H1 (cell line): ENCODE data around the gene WASF3. TPM values are rescaled to one million over a fixed set of nuclear protein-coding genes. Genes with fewer than 3 reads are reported as not detected.

ENCODE experiments used
- CTCF ChIA-PET: fragments of 300-600 bp; sonication (Branson Sonifier 250); formaldehyde crosslinking; loops from one replicate; lab custom pipeline; 2021; ENCODE audit not compliant: partially characterized antibody; lab: Charles Lee
- POLR2A ChIA-PET: fragments of 300-600 bp; sonication (Branson Sonifier 250); formaldehyde crosslinking; loops from one replicate; lab custom pipeline; 2021; ENCODE audit warnings: inconsistent platforms; ENCODE audit not compliant: partially characterized antibody; lab: Charles Lee
- DNase-seq, 2 experiments: peaks; one replicate each; pipeline versions ENCODE4 v3.0.0 to v3.0.0-alpha.2; 2010 to 2022; ENCODE audit warnings: low spot score in 2 of 2, low read depth in 1 of 2, mixed read lengths in 1 of 2
- FAIRE-seq: peaks from 2 replicates; lab custom pipeline; 2011; peaks lifted over from hg19 to GRCh38; lab: Jason Lieb, UNC
- H2AFZ ChIP-seq: 2 replicates; pipeline ENCODE4 v1.8.1; 2012; ENCODE audit warnings: low read length, inconsistent platforms
- H2AK5ac ChIP-seq: 2 replicates; pipeline ENCODE4 v1.6.1; 2013; ENCODE audit warnings: low read depth, low read length
- H2BK120ac ChIP-seq: replicated peaks from 2 replicates; pipeline ENCODE3; 2013; ENCODE audit warnings: low read depth, low read length, inconsistent platforms
- H2BK12ac ChIP-seq: 2 replicates; pipeline ENCODE4 v1.6.1; 2013; ENCODE audit warnings: low read depth, low read length
- H2BK15ac ChIP-seq: 2 replicates; pipeline ENCODE4 v1.6.1; 2013; ENCODE audit warnings: low read length
- H2BK20ac ChIP-seq: 2 replicates; pipeline ENCODE4 v1.6.1; 2013; ENCODE audit warnings: low read length
- H2BK5ac ChIP-seq: 2 replicates; pipeline ENCODE4 v1.6.1; 2013; ENCODE audit warnings: low read depth, low read length
- H3K14ac ChIP-seq: 2 replicates; pipeline ENCODE4 v1.6.1; 2013; ENCODE audit warnings: inconsistent platforms; ENCODE audit not compliant: insufficient read length
- H3K18ac ChIP-seq: 2 replicates; pipeline ENCODE4 v1.6.1; 2013; ENCODE audit warnings: low read length; ENCODE audit errors: extremely low read depth
- H3K23ac ChIP-seq: 2 replicates; pipeline ENCODE4 v1.6.1; 2013; ENCODE audit warnings: inconsistent platforms; ENCODE audit not compliant: insufficient read length
- H3K23me2 ChIP-seq: 2 replicates; pipeline ENCODE4 v1.6.1; 2013; ENCODE audit warnings: low read depth, low read length
- H3K27ac ChIP-seq: 2 replicates; pipeline ENCODE4 v1.6.1; 2011; ENCODE audit warnings: low read depth, low read length, inconsistent platforms
- H3K27me3 ChIP-seq, 4 experiments: replicated peaks in 1 of 4; 1 replicate in 1 of 4; 2 replicates in 3 of 4; pipeline versions ENCODE4 v1.6.1 to v1.8.1; 2011 to 2013; ENCODE audit warnings: low read length in 3 of 4, mild to moderate bottlenecking in 3 of 4, inconsistent platforms in 2 of 4, mixed read lengths in 2 of 4, moderate library complexity in 1 of 4; ENCODE audit not compliant: control insufficient read depth in 3 of 4, insufficient read depth in 3 of 4; ENCODE audit errors: extremely low read depth in 1 of 4
- H3K36me3 ChIP-seq, 4 experiments: 2 replicates each; pipeline versions ENCODE4 v1.6.1 to v1.8.1; 2011 to 2013; ENCODE audit warnings: mild to moderate bottlenecking in 4 of 4, low read length in 3 of 4, moderate library complexity in 2 of 4, control low read depth in 1 of 4, inconsistent platforms in 1 of 4; ENCODE audit not compliant: insufficient read depth in 4 of 4, control insufficient read depth in 2 of 4
- H3K4ac ChIP-seq: replicated peaks from 2 replicates; pipeline ENCODE3; 2013; ENCODE audit warnings: low read length, low read depth, mixed read lengths, inconsistent platforms; ENCODE audit not compliant: insufficient read length
- H3K4me1 ChIP-seq, 4 experiments: replicated peaks in 1 of 4; 1 replicate in 1 of 4; 2 replicates in 3 of 4; pipeline versions ENCODE4 v1.6.1 to v1.8.1; 2011 to 2013; ENCODE audit warnings: low read length in 3 of 4, inconsistent platforms in 2 of 4, mixed read lengths in 1 of 4; ENCODE audit not compliant: insufficient read depth in 4 of 4, control insufficient read depth in 3 of 4
- H3K4me2 ChIP-seq, 2 experiments: 2 replicates each; pipeline versions ENCODE4 v1.6.1 to v1.8.1; 2011 to 2013; ENCODE audit warnings: low read depth in 2 of 2, low read length in 2 of 2, control low read depth in 1 of 2, inconsistent platforms in 1 of 2, mild to moderate bottlenecking in 1 of 2; ENCODE audit not compliant: insufficient read depth in 1 of 2
- H3K4me3 ChIP-seq, 4 experiments: fragments of 200-600, 300-600 bp in 1 of 4; sonication (generic), shearing (Covaris generic), sonication (Bioruptor Twin) in 1 of 4; 2 replicates each; pipeline versions ENCODE4 v1.5.1 to v1.8.1; 2011 to 2016; ENCODE audit warnings: low read length in 4 of 4, low read depth in 3 of 4, control low read depth in 2 of 4, inconsistent platforms in 2 of 4, mild to moderate bottlenecking in 2 of 4, mixed read lengths in 1 of 4, moderate library complexity in 1 of 4; ENCODE audit not compliant: insufficient read depth in 2 of 4; ENCODE audit errors: extremely low read depth in 1 of 4
- H3K56ac ChIP-seq: replicated peaks from 2 replicates; pipeline ENCODE3; 2013; ENCODE audit warnings: low read depth, mild to moderate bottlenecking, mixed read lengths, low read length, inconsistent platforms; ENCODE audit not compliant: insufficient read length
- H3K79me1 ChIP-seq: 2 replicates; pipeline ENCODE4 v1.6.1; 2013; ENCODE audit warnings: low read depth, low read length, control low read depth
- H3K79me2 ChIP-seq, 2 experiments: 2 replicates each; pipeline versions ENCODE4 v1.6.1 to v1.8.1; 2012 to 2013; ENCODE audit warnings: low read length in 2 of 2, mild to moderate bottlenecking in 2 of 2, inconsistent platforms in 1 of 2; ENCODE audit not compliant: insufficient read depth in 2 of 2, control insufficient read depth in 1 of 2
- H3K9ac ChIP-seq, 4 experiments: replicated peaks in 1 of 4; 1 replicate in 1 of 4; 2 replicates in 3 of 4; pipeline versions ENCODE4 v1.6.1 to v1.8.1; 2011 to 2013; ENCODE audit warnings: low read depth in 3 of 4, low read length in 3 of 4, control low read depth in 2 of 4, mild to moderate bottlenecking in 2 of 4, moderate library complexity in 2 of 4, inconsistent platforms in 1 of 4; ENCODE audit errors: extremely low read depth in 1 of 4
- H3K9me3 ChIP-seq, 2 experiments: 2 replicates each; pipeline versions ENCODE4 v1.6.1 to v1.8.1; 2012 to 2013; ENCODE audit warnings: mild to moderate bottlenecking in 2 of 2, moderate library complexity in 2 of 2, control low read depth in 1 of 2, inconsistent platforms in 1 of 2, low read depth in 1 of 2, low read length in 1 of 2, mixed read lengths in 1 of 2; ENCODE audit not compliant: insufficient read depth in 2 of 2
- H4K20me1 ChIP-seq, 2 experiments: replicated peaks in 1 of 2; 2 replicates each; pipeline versions ENCODE3 to v1.8.1; 2011 to 2013; ENCODE audit warnings: inconsistent platforms in 2 of 2, low read length in 2 of 2, mild to moderate bottlenecking in 1 of 2; ENCODE audit not compliant: insufficient read depth in 2 of 2, control insufficient read depth in 1 of 2
- H4K5ac ChIP-seq: 2 replicates; pipeline ENCODE4 v1.6.1; 2013; ENCODE audit warnings: low read length, low read depth, mixed read lengths, inconsistent platforms; ENCODE audit not compliant: insufficient read length
- H4K8ac ChIP-seq: 2 replicates; pipeline ENCODE4 v1.8.0; 2013; ENCODE audit warnings: mild to moderate bottlenecking, moderate library complexity, low read length, inconsistent platforms; ENCODE audit not compliant: insufficient read depth; ENCODE audit errors: extremely low read depth
- H4K91ac ChIP-seq: replicated peaks from 2 replicates; pipeline ENCODE3; 2013; ENCODE audit warnings: low read length, mixed read lengths, inconsistent platforms; ENCODE audit not compliant: insufficient read length
- GTF2F1 ChIP-seq: IDR thresholded peaks from 2 replicates; pipeline ENCODE4 v1.6.1; 2012; ENCODE audit warnings: low read depth, low read length, improper control_type of control experiment, borderline replicate concordance
- JUN ChIP-seq: IDR thresholded peaks from 2 replicates; pipeline ENCODE4 v1.6.1; 2011; ENCODE audit warnings: low read depth, mild to moderate bottlenecking, improper control_type of control experiment, low read length
- KDM4A ChIP-seq: IDR thresholded peaks from one replicate; pipeline ENCODE4 v1.7.1; 2012; ENCODE audit warnings: low read depth, mild to moderate bottlenecking, moderate library complexity, low read length, inconsistent platforms; ENCODE audit not compliant: severe bottlenecking
- NRF1 ChIP-seq: IDR thresholded peaks from 2 replicates; pipeline ENCODE4 v1.6.1; 2011; ENCODE audit warnings: mild to moderate bottlenecking, low read depth, low read length, improper control_type of control experiment
- RAD21 ChIP-seq, 2 experiments: IDR thresholded peaks in 1 of 2; conservative IDR thresholded peaks in 1 of 2; 2 replicates each; pipeline ENCODE4 v1.6.1; 2011; ENCODE audit warnings: low read depth in 2 of 2, low read length in 2 of 2, improper control_type of control experiment in 1 of 2, inconsistent platforms in 1 of 2, mild to moderate bottlenecking in 1 of 2, moderate library complexity in 1 of 2
- RXRA ChIP-seq: IDR thresholded peaks from 2 replicates; pipeline ENCODE4 v1.6.1; 2011; ENCODE audit warnings: low read depth, mild to moderate bottlenecking, low read length, moderate library complexity; ENCODE audit not compliant: insufficient read depth
- SP1 ChIP-seq: IDR thresholded peaks from 2 replicates; pipeline ENCODE4 v1.6.1; 2011; ENCODE audit warnings: low read depth, low read length
- SRF ChIP-seq: IDR thresholded peaks from 2 replicates; pipeline ENCODE4 v1.6.1; 2011; ENCODE audit warnings: mild to moderate bottlenecking, low read depth, low read length, moderate library complexity
- TAF1 ChIP-seq: IDR thresholded peaks from 2 replicates; pipeline ENCODE4 v1.6.1; 2011; ENCODE audit warnings: mild to moderate bottlenecking, low read depth, low read length
- TAF7 ChIP-seq: optimal IDR thresholded peaks from 2 replicates; pipeline ENCODE3; 2011; ENCODE audit warnings: low read depth, mild to moderate bottlenecking, inconsistent platforms, low read length, moderate library complexity, borderline replicate concordance
- YY1 ChIP-seq: IDR thresholded peaks from 2 replicates; pipeline ENCODE4 v1.6.1; 2011; ENCODE audit warnings: low read depth, mild to moderate bottlenecking, low read length
- WGBS, 2 experiments: shearing (Covaris generic) in 1 of 2; methylation state at CpG; one replicate each; pipeline versions ENCODE4 v1.1.6 to v1.1.7; 2013 to 2015; ENCODE audit warnings: low lambda C conversion rate in 2 of 2, mixed read lengths in 2 of 2, inconsistent platforms in 1 of 2, low coverage in 1 of 2, missing lambda C conversion rate in 1 of 2; ENCODE audit not compliant: insufficient replicate concordance in 2 of 2, insufficient coverage in 1 of 2, insufficient read length in 1 of 2; ENCODE audit errors: extremely low coverage in 1 of 2, missing lambda C conversion rate in 1 of 2; 5-methylcytosine and 5-hydroxymethylcytosine counted together
- polyA plus RNA-seq, 7 experiments: library from polyadenylated mRNA; depleted of rRNA in 3 of 7; stranded (reverse) in 5 of 7; unstranded in 2 of 7; fragments of >200 nt in 5 of 7; fragments of 200-250 nt in 2 of 7; gene quantifications; 1 replicate in 5 of 7; 2 replicates in 1 of 7; 4 replicates in 1 of 7; pipeline versions ENCODE4 v1.2.1 to v1.2.3, GENCODE V29; 2011 to 2013; ENCODE audit warnings: missing spikeins in 2 of 7, mixed read lengths in 2 of 7
- total RNA-seq: library from RNA; stranded (reverse); fragmentation: NEBNext Ultra II Directional; extraction: Animal tissue kit (Norgen Biotek cat#: 25700); gene quantifications from 2 replicates; pipeline ENCODE4 v1.2.1, GENCODE V29; 2021
- TF ChIP-seq, protein P1 (sequence below): IDR thresholded peaks from 2 replicates; pipeline ENCODE4 v1.6.1; 2012; ENCODE audit warnings: inconsistent platforms

WASF3 gene
- total and polyA plus RNA-seq, 2 of the 8 experiments (the other 6 are each of a cell fraction or from before 2014, with no cell fraction given) = 18.7 to 39.8 TPM

DNA sequence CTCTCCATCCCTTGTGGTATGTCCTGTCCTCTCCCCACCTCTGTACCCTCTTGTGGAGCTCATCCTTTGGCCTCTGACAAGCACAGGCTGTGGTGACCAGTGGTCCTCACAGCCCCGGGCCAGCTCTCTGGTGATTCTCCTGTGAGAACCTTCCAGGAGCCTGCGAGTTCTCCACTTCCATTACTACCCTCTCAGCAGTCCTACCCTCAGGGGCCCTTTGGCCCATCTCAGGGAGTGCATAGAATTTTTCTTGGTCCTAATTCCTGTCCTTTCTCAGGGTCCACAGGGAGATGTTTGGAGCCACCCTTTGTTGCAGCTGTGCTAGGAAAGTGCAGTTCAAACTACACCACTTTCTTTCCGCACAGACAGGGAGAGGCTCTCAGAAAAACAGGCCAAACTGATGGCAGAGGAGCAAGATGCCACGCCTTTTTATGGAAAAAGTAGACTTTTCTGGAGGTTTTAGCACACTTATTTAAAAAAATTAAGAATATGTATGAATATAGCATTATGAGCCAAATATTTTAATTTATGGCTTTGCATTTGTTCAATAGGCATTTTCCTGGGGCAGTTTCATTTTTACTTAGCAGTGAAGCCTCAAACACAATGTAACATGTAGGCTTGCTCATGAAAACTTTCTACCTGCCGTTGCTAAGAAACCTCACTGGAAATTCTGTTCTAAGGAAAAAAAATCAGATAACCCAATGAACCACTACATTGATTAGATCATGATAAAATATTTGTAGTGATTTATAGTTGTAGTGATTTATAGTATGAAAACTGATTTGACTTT is 111.1 kb downstream of the WASF3 start:
- ChIA-PET CTCF (interaction anchor here (0.9 to 3.0 kb wide), 2 partner anchors 10 to 11 kb away, joined by 3 to 19 read pairs; no protein-coding TSS in a partner anchor), POLR2A (no interaction called here)
- FAIRE-seq = no peak
- Histone ChIP-seq H3K4me2 (no peak overlapping the region), H2AFZ (no peak overlapping the region), H4K20me1 (no peaks in the 10 kb centered on the region), H2AK5ac (no peak overlapping the region), H3K23ac (no peak overlapping the region), H3K9me3 (no peaks in the 10 kb centered on the region), H2BK20ac (no peak overlapping the region), H3K4me1 (no peaks in the 10 kb centered on the region), H3K56ac (no peak overlapping the region), H3K9ac (no peak overlapping the region), H3K79me2 (no peaks in the 10 kb centered on the region), H3K27me3 (no peaks in the 10 kb centered on the region), H3K27ac (no peak overlapping the region), H3K79me1 (no peaks in the 10 kb centered on the region), H3K4ac (no peak overlapping the region), H4K91ac (no peak overlapping the region), H2BK120ac (no peak overlapping the region), H3K4me3 (no peak overlapping the region), H3K23me2 (no peaks in the 10 kb centered on the region), H3K18ac (no peak overlapping the region), H4K5ac (no peak overlapping the region), H3K36me3 (no peaks in the 10 kb centered on the region; a peak in 2 of 8 replicates), H3K14ac (no peak overlapping the region), H2BK15ac (no peak overlapping the region), H2BK12ac (no peak overlapping the region), H2BK5ac (no peak overlapping the region; the same call in 1 of the 2 replicates), H4K8ac (no peak overlapping the region)
- WGBS, 2 experiments = 93% methylated on average over 5 of the region's 5 CpGs; no CpG with 5 or more reads in 1 of the 2 experiments
- DNase-seq = no peak
- no peak for TF ChIP-seq SRF
- no peak for TF ChIP-seq TAF1
- no peak for TF ChIP-seq SP1
- TF ChIP-seq JUN = no peak
- no peak for TF ChIP-seq YY1
- no peak for TF ChIP-seq RXRA
- no peak for TF ChIP-seq RAD21 (IDR thresholded peaks at IDR 0.05 in 1 of 2, conservative IDR thresholded peaks at IDR 0.05 in 1 of 2; ENCODE audit: low read depth in 2 of 2, low read length in 2 of 2)
- TF ChIP-seq GTF2F1 = no peak
- TF ChIP-seq KDM4A = no peak
- TF ChIP-seq, protein P1, sequence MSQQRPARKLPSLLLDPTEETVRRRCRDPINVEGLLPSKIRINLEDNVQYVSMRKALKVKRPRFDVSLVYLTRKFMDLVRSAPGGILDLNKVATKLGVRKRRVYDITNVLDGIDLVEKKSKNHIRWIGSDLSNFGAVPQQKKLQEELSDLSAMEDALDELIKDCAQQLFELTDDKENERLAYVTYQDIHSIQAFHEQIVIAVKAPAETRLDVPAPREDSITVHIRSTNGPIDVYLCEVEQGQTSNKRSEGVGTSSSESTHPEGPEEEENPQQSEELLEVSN = no peak
- TF ChIP-seq NRF1 = no peak
- TF ChIP-seq TAF7 = no peak
